Measurements from ENCODE around the gene ATRAID.
"Not testable (repeated sequence)": the region's sequence is repeated elsewhere in the genome, so short reads cannot be mapped to it uniquely, and the experiment has no call there.

Gene ATRAID

DNA sequence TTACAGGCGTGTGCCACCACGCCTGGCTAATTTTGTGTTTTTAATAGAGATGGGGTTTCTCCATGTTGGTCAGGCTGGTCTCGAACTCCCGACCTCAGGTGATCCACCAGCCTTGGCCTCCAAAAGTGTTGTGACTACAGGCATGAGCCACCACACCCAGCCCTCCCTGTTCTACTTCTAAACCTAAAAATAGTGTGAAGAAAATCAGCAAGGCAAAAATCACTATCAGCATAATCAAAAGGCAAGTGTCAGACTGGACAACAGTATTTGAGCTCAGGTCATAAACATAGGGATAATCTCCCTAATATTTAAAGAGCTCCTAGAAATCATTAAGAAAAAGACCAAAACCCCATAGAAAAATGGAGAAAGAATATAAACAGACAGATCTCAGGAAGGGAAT lies 36.1 kb upstream of the ATRAID start:
- H3K36me3 ChIP-seq (ENCODE audit: control insufficient read depth in 1 of 2, insufficient read depth in 2 of 2, low read length in 2 of 2); H3K4ac ChIP-seq (ENCODE audit: low read depth, low read length); DNase-seq; H4K8ac ChIP-seq (ENCODE audit: low read depth, low read length); H2BK12ac ChIP-seq (ENCODE audit: low read length); H3K79me1 ChIP-seq (ENCODE audit: low read length); H3K27me3 ChIP-seq (ENCODE audit: insufficient read depth, low read length); H3K4me2 ChIP-seq (ENCODE audit: low read length); H2BK5ac ChIP-seq (ENCODE audit: low read depth, low read length, poor library complexity); H4K12ac ChIP-seq (ENCODE audit: low read depth, low read length); H3K9ac ChIP-seq (ENCODE audit: low read length); H3K14ac ChIP-seq (ENCODE audit: low read length); H3K4me1 ChIP-seq (ENCODE audit: control insufficient read depth in 1 of 2, insufficient read depth in 2 of 2, low read length in 2 of 2); H2AK5ac ChIP-seq (ENCODE audit: low read length); H3K18ac ChIP-seq (ENCODE audit: low read length); H3K79me2 ChIP-seq (ENCODE audit: control insufficient read depth, insufficient read depth, low read length, poor library complexity); H4K91ac ChIP-seq (ENCODE audit: low read depth, low read length); H3K27ac ChIP-seq (ENCODE audit: low read depth, low read length); H3K9me3 ChIP-seq (ENCODE audit: insufficient read depth, low read depth, low read length); H2BK120ac ChIP-seq (ENCODE audit: insufficient read depth, low read length, poor library complexity); H3K4me3 ChIP-seq (ENCODE audit: low read depth, low read length); H2AFZ ChIP-seq (ENCODE audit: insufficient read depth, low read length, poor library complexity); H3K23ac ChIP-seq (ENCODE audit: low read length): not testable (repeated sequence)
- WGBS (ENCODE audit: extremely low coverage, insufficient coverage, insufficient read length), result no CpG with 5 or more reads among the region's 4 CpGs

DNA sequence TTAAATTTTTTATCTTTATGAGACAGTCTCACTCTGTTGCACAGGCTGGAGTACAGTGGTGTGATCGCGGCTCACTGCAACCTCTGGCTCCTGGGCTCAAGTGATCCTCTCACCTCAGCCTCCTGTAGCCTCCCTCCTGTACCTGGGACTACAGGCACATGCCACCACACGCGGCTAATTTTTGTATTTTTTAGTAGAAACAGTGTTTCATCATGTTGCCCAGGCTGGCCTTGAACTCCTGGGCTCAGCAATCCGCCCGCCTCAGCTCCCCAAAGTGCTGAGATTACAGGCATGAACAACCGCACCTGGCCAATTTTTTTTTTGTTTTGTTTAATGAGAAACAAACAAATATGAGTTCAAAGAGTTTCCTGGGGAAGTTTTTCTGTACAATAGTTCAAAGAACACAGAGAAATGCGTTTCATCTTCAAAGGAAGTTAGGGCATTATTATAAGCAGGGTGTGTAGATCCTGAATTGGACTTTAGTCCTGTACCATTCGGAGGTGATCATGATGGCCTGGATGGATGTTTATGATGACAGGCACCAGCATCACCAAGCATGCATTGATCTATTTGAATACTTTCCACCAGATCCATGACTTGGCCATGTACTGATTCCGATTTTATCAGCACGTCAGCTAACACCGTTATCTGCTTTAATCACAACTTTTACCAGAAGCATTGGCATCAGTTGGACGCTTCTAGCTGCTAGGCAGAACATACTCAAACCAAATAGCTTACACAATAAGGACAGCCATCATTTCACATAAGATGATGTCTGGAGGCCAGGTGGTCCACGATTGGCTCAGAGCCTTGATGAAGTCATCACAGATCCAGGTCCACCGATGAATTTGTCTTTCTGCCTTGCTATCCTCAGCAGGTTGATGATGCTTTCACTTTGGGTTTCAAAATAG lies 34.1 kb upstream of the ATRAID start:
- no CpG with 5 or more reads among the region's 15 CpGs for WGBS (ENCODE audit: extremely low coverage, insufficient coverage, insufficient read length)

DNA sequence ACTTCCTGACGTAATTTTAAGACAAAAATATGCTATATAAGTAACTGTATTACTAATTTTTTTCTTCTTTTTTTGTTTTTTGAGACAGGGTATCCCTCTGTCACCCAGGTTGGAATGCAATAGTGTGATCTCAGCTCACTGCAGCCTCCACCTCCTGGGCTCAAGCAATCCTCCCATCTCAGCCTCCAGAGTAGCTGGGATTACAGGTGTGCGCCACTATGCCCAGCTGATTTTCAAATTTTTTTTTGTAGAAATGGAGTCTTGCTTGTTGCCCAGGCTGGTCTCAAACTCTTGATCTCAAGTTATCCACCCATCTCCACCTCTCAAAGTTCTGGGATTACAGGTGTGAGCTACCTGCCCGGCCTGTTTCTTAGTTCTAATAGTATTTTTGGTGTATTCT lies 33.4 kb upstream of the ATRAID start:
- H2BK5ac ChIP-seq (ENCODE audit: low read depth, low read length, poor library complexity), result no peak overlapping the region
- no peaks in the 10 kb centered on the region for H3K79me2 ChIP-seq (ENCODE audit: control insufficient read depth, insufficient read depth, low read length, poor library complexity)
- H2AK5ac ChIP-seq (ENCODE audit: low read length), result no peak overlapping the region
- no peaks in the 10 kb centered on the region for H3K36me3 ChIP-seq (ENCODE audit: control insufficient read depth in 1 of 2, insufficient read depth in 2 of 2, low read length in 2 of 2)
- no peaks in the 10 kb centered on the region for H3K9me3 ChIP-seq (ENCODE audit: insufficient read depth, low read depth, low read length)
- no peak overlapping the region for H3K14ac ChIP-seq (ENCODE audit: low read length)
- H3K23ac ChIP-seq (ENCODE audit: low read length), result no peak overlapping the region
- H2BK120ac ChIP-seq (ENCODE audit: insufficient read depth, low read length, poor library complexity), result no peak overlapping the region
- no peak overlapping the region for H4K12ac ChIP-seq (ENCODE audit: low read depth, low read length)
- H3K27ac ChIP-seq (ENCODE audit: low read depth, low read length), result no peak overlapping the region
- H3K18ac ChIP-seq (ENCODE audit: low read length), result no peak overlapping the region
- H3K4ac ChIP-seq (ENCODE audit: low read depth, low read length), result no peak overlapping the region
- no peak overlapping the region for H4K91ac ChIP-seq (ENCODE audit: low read depth, low read length)
- H3K79me1 ChIP-seq (ENCODE audit: low read length), result no peaks in the 10 kb centered on the region
- no CpG with 5 or more reads among the region's 3 CpGs for WGBS (ENCODE audit: extremely low coverage, insufficient coverage, insufficient read length)
- H3K27me3 ChIP-seq (ENCODE audit: insufficient read depth, low read length), result no peaks in the 10 kb centered on the region
- H2BK12ac ChIP-seq (ENCODE audit: low read length), result no peak overlapping the region
- H3K4me2 ChIP-seq (ENCODE audit: low read length), result no peak overlapping the region
- H3K4me1 ChIP-seq (ENCODE audit: control insufficient read depth in 1 of 2, insufficient read depth in 2 of 2, low read length in 2 of 2), result no peaks in the 10 kb centered on the region
- H4K8ac ChIP-seq (ENCODE audit: low read depth, low read length), result no peak overlapping the region
- no peak overlapping the region for H3K9ac ChIP-seq (ENCODE audit: low read length)
- H2AFZ ChIP-seq (ENCODE audit: insufficient read depth, low read length, poor library complexity), result no peak overlapping the region
- DNase-seq, result no peak
- no peak overlapping the region for H3K4me3 ChIP-seq (ENCODE audit: low read depth, low read length)

More for the DNA sequence above, 34.1 kb upstream of the ATRAID start:
- Histone ChIP-seq H3K27me3 (ENCODE audit: insufficient read depth, low read length) (no peaks in the 10 kb centered on the region), H3K79me1 (ENCODE audit: low read length) (no peaks in the 10 kb centered on the region), H4K91ac (ENCODE audit: low read depth, low read length) (no peak overlapping the region), H3K9ac (ENCODE audit: low read length) (peak overlapping the region; percentile 8), H4K8ac (ENCODE audit: low read depth, low read length) (no peak overlapping the region), H3K4me2 (ENCODE audit: low read length) (no peak overlapping the region), H3K14ac (ENCODE audit: low read length) (no peak overlapping the region), H3K4me1 (ENCODE audit: control insufficient read depth in 1 of 2, insufficient read depth in 2 of 2, low read length in 2 of 2) (no peaks in the 10 kb centered on the region), H3K9me3 (ENCODE audit: insufficient read depth, low read depth, low read length) (no peaks in the 10 kb centered on the region), H3K18ac (ENCODE audit: low read length) (no peak overlapping the region), H3K4me3 (ENCODE audit: low read depth, low read length) (no peak overlapping the region), H4K12ac (ENCODE audit: low read depth, low read length) (no peak overlapping the region), H2BK12ac (ENCODE audit: low read length) (no peak overlapping the region), H3K36me3 (ENCODE audit: control insufficient read depth in 1 of 2, insufficient read depth in 2 of 2, low read length in 2 of 2) (no peaks in the 10 kb centered on the region), H3K79me2 (ENCODE audit: control insufficient read depth, insufficient read depth, low read length, poor library complexity) (no peaks in the 10 kb centered on the region), H2BK120ac (ENCODE audit: insufficient read depth, low read length, poor library complexity) (no peak overlapping the region), H3K23ac (ENCODE audit: low read length) (peak overlapping the region; percentile 22), H2AK5ac (ENCODE audit: low read length) (no peak overlapping the region), H3K4ac (ENCODE audit: low read depth, low read length) (no peak overlapping the region), H2AFZ (ENCODE audit: insufficient read depth, low read length, poor library complexity) (no peak overlapping the region), H3K27ac (ENCODE audit: low read depth, low read length) (no peak overlapping the region), H2BK5ac (ENCODE audit: low read depth, low read length, poor library complexity) (no peak overlapping the region)
- DNase-seq, result peak in 1 of 2 donors; percentile 29

DNA sequence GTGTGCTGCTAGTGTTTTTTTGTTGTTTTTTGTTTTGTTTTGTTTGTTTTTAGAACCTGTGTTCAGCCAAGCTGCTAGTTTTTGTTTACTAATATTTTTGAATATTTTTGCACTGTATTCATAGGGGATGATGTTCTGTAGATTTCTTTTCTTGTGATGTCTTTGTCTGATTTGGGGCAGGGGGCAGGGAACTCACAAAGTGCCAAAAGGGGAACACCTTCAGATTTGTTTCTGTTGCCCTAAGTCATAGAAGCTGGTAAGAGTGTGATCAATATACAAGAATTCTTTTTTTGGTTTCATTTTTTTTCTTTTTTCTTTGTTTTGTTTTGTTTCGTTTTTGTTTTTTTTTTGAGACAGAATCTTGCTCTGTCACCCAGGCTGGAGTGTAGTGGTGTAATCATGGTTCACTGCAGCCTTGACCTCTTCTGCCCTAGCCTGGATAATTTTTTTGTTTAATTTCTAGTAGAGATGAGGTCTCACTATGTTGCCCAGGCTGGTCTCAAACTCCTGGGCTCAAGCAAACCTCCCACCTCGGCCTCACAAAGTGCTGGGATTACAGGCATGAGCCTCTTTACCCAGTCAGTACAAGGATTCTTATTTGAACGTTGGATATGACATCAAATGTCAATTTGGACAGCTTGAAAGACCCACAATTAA lies 32.4 kb upstream of the ATRAID start:
- Histone ChIP-seq H4K91ac (ENCODE audit: low read depth, low read length) (no peak overlapping the region), H2BK120ac (ENCODE audit: insufficient read depth, low read length, poor library complexity) (no peak overlapping the region), H3K27ac (ENCODE audit: low read depth, low read length) (no peak overlapping the region), H3K9me3 (ENCODE audit: insufficient read depth, low read depth, low read length) (no peaks in the 10 kb centered on the region), H3K18ac (ENCODE audit: low read length) (no peak overlapping the region), H2AFZ (ENCODE audit: insufficient read depth, low read length, poor library complexity) (no peak overlapping the region), H3K9ac (ENCODE audit: low read length) (no peak overlapping the region), H4K8ac (ENCODE audit: low read depth, low read length) (no peak overlapping the region), H2BK12ac (ENCODE audit: low read length) (no peak overlapping the region), H3K79me2 (ENCODE audit: control insufficient read depth, insufficient read depth, low read length, poor library complexity) (no peaks in the 10 kb centered on the region), H2BK5ac (ENCODE audit: low read depth, low read length, poor library complexity) (no peak overlapping the region), H3K4ac (ENCODE audit: low read depth, low read length) (no peak overlapping the region), H3K4me3 (ENCODE audit: low read depth, low read length) (no peak overlapping the region), H3K36me3 (ENCODE audit: control insufficient read depth in 1 of 2, insufficient read depth in 2 of 2, low read length in 2 of 2) (no peaks in the 10 kb centered on the region), H3K14ac (ENCODE audit: low read length) (no peak overlapping the region), H3K23ac (ENCODE audit: low read length) (no peak overlapping the region), H3K27me3 (ENCODE audit: insufficient read depth, low read length) (no peaks in the 10 kb centered on the region), H3K79me1 (ENCODE audit: low read length) (no peaks in the 10 kb centered on the region), H3K4me1 (ENCODE audit: control insufficient read depth in 1 of 2, insufficient read depth in 2 of 2, low read length in 2 of 2) (peaks cover 0 to 1% of the 10 kb centered on the region in 2 experiments), H3K4me2 (ENCODE audit: low read length) (no peak overlapping the region), H2AK5ac (ENCODE audit: low read length) (no peak overlapping the region), H4K12ac (ENCODE audit: low read depth, low read length) (no peak overlapping the region)
- no CpG with 5 or more reads among the region's 3 CpGs for WGBS (ENCODE audit: extremely low coverage, insufficient coverage, insufficient read length)
- no peak for DNase-seq

Data from trophoblast cell (in vitro differentiated cells and primary cell).